NOMO-1 treated with DMSO at 0.1 percent for 48 hours (cell line): Measurements from ENCODE around the gene GLIS1.

ENCODE experiments used
- DNase-seq: peaks from one replicate; lab custom pipeline; 2025; ENCODE audit not compliant: unreplicated experiment; lab: John Stamatoyannopoulos, UW

The GLIS1 gene

GRCh38 chr1:53736290-53736689, 2.7 kb downstream of the GLIS1 start:
- DNase-seq = no peak

GRCh38 chr1:53735681-53736080, 3.3 kb downstream of the GLIS1 start:
- DNase-seq = no peak

- no peak for DNase-seq
Observed at GRCh38 chr1:53735261-53735660, 3.7 kb downstream of the GLIS1 start.

GRCh38 chr1:53734650-53735211, 4.2 kb downstream of the GLIS1 start:
- no peak for DNase-seq

- DNase-seq = no peak
Observed at GRCh38 chr1:53733975-53734649, 4.9 kb downstream of the GLIS1 start.

- DNase-seq = no peak
Observed at GRCh38 chr1:53733447-53733931, 5.5 kb downstream of the GLIS1 start.

GRCh38 chr1:53732912-53733317, 6.0 kb downstream of the GLIS1 start:
- no peak for DNase-seq

- no peak for DNase-seq
Observed at GRCh38 chr1:53732409-53732808, 6.6 kb downstream of the GLIS1 start.

GRCh38 chr1:53731779-53732305, 7.1 kb downstream of the GLIS1 start:
- no peak for DNase-seq

- no peak for DNase-seq
Observed at GRCh38 chr1:53731043-53731600, 7.8 kb downstream of the GLIS1 start.

GRCh38 chr1:53730224-53730865, 8.6 kb downstream of the GLIS1 start:
- no peak for DNase-seq

- no peak for DNase-seq
Observed at GRCh38 chr1:53729456-53730223, 9.3 kb downstream of the GLIS1 start.

- no peak for DNase-seq
Observed at GRCh38 chr1:53728702-53729455, 10.1 kb downstream of the GLIS1 start.

GRCh38 chr1:53728196-53728595, 10.8 kb downstream of the GLIS1 start:
- DNase-seq = no peak

GRCh38 chr1:53727461-53728092, 11.4 kb downstream of the GLIS1 start:
- DNase-seq = no peak

- no peak for DNase-seq
Observed at GRCh38 chr1:53726009-53726600, 12.9 kb downstream of the GLIS1 start.

GRCh38 chr1:53725238-53725689, 13.7 kb downstream of the GLIS1 start:
- DNase-seq = no peak

- DNase-seq = no peak
Observed at GRCh38 chr1:53722025-53722424, 16.9 kb downstream of the GLIS1 start.

- DNase-seq = no peak
Observed at GRCh38 chr1:53721088-53721487, 17.9 kb downstream of the GLIS1 start.
